GM20000 (cell line): ENCODE data around the gene TOX2.

Experiments
- DNase-seq: peaks from one replicate; pipeline ENCODE4 v3.0.0; 2012; ENCODE audit warnings: low spot score
- CTCF ChIP-seq: IDR thresholded peaks from 2 replicates; pipeline ENCODE4 v1.5.1; 2012; ENCODE audit warnings: mild to moderate bottlenecking, control low read depth; ENCODE audit errors: extremely low read depth, missing control alignments

The TOX2 gene

GRCh38 chr20:44008806-44009678, 94.4 kb downstream of the TOX2 start:
- DNase-seq = no peak

GRCh38 chr20:44009679-44009992, 95.0 kb downstream of the TOX2 start:
- DNase-seq = no peak
- no peak for TF ChIP-seq CTCF

More at GRCh38 chr20:44008806-44009678, 94.4 kb downstream of the TOX2 start:
- TF ChIP-seq CTCF = no peak

- DNase-seq = no peak
- TF ChIP-seq CTCF = no peak
These were observed 95.6 kb downstream of the TOX2 start for GRCh38 chr20:44010162-44010704.

GRCh38 chr20:44011251-44011940, 96.7 kb downstream of the TOX2 start:
- no peak for DNase-seq
- no peak for TF ChIP-seq CTCF

GRCh38 chr20:44012466-44013226, 98.0 kb downstream of the TOX2 start:
- no peak for DNase-seq
- TF ChIP-seq CTCF = no peak

GRCh38 chr20:44014807-44015732, 100.4 kb downstream of the TOX2 start:
- DNase-seq = no peak
- no peak for TF ChIP-seq CTCF
